Naive thymus-derived CD4-positive, alpha-beta T cell (primary cell): ENCODE data around the gene HMMR. TPM values are rescaled to one million over a fixed set of nuclear protein-coding genes. Genes with fewer than 3 reads are reported as not detected.

Experiments used
- ATAC-seq: fragments of 150-1000 bp; cut with Tn5 transposase; 2 replicates; pipeline ENCODE4 v1.10.0; 2021; ENCODE audit warnings: mild to moderate bottlenecking, moderate library complexity
- CTCF ChIA-PET: fragments of 350-600 bp; sonication (Branson Sonifier 250); formaldehyde crosslinking; loops from one replicate; lab custom pipeline; 2021; ENCODE audit warnings: antibody characterized with exemption; lab: Charles Lee
- POLR2A ChIA-PET: fragments of 350-600 bp; sonication (Branson Sonifier 250); formaldehyde crosslinking; loops from one replicate; lab custom pipeline; 2021; ENCODE audit warnings: antibody characterized with exemption, inconsistent platforms; lab: Charles Lee
- DNase-seq, 9 donors: peaks; one replicate each; pipeline versions ENCODE4 v3.0.0 to v3.0.0-alpha.2; 2020 to 2022; ENCODE audit warnings: mixed read lengths in 1 of 9
- H3K27ac ChIP-seq: one replicate; pipeline ENCODE4 v1.7.0; 2013; ENCODE audit warnings: mild to moderate bottlenecking, low read depth, low read length, moderate library complexity
- H3K27me3 ChIP-seq, 2 donors: one replicate each; pipeline ENCODE4 v1.7.0; 2013; ENCODE audit warnings: low read length in 2 of 2, mild to moderate bottlenecking in 2 of 2, moderate library complexity in 2 of 2; ENCODE audit not compliant: control insufficient read depth in 2 of 2, insufficient read depth in 2 of 2
- H3K36me3 ChIP-seq, 3 experiments: 1 replicate in 2 of 3; 2 replicates in 1 of 3; pipeline ENCODE4 v1.7.0; 2013; ENCODE audit warnings: low read length in 3 of 3, mild to moderate bottlenecking in 3 of 3, moderate library complexity in 1 of 3; ENCODE audit not compliant: insufficient read depth in 3 of 3, control insufficient read depth in 2 of 3
- H3K4me1 ChIP-seq, 2 donors: one replicate each; pipeline ENCODE4 v1.7.0; 2013; ENCODE audit warnings: low read length in 2 of 2, mild to moderate bottlenecking in 2 of 2, moderate library complexity in 1 of 2; ENCODE audit not compliant: control insufficient read depth in 2 of 2, insufficient read depth in 2 of 2
- H3K4me3 ChIP-seq: 2 replicates; pipeline ENCODE4 v1.7.0; 2013; ENCODE audit warnings: mild to moderate bottlenecking, low read length
- H3K9me3 ChIP-seq, 3 experiments: 1 replicate in 2 of 3; 2 replicates in 1 of 3; pipeline ENCODE4 v1.7.0; 2013; ENCODE audit warnings: low read length in 3 of 3; ENCODE audit not compliant: control insufficient read depth in 2 of 3
- H3K27ac Mint-ChIP-seq, 9 donors: one replicate each; pipeline ENCODE4 v1.8.0; 2020 to 2022; ENCODE audit warnings: mixed read lengths in 9 of 9, mild to moderate bottlenecking in 8 of 9, moderate library complexity in 5 of 9, inconsistent platforms in 2 of 9
- H3K27me3 Mint-ChIP-seq, 5 donors: one replicate each; pipeline ENCODE4 v1.8.0; 2021 to 2022; ENCODE audit warnings: mixed read lengths in 5 of 5, mild to moderate bottlenecking in 1 of 5
- H3K36me3 Mint-ChIP-seq, 5 donors: one replicate each; pipeline ENCODE4 v1.8.0; 2020 to 2022; ENCODE audit warnings: mixed read lengths in 5 of 5, mild to moderate bottlenecking in 3 of 5, inconsistent platforms in 1 of 5
- H3K4me1 Mint-ChIP-seq, 7 donors: one replicate each; pipeline ENCODE4 v1.8.0; 2020 to 2022; ENCODE audit warnings: mixed read lengths in 7 of 7, mild to moderate bottlenecking in 3 of 7, inconsistent platforms in 1 of 7
- H3K4me3 Mint-ChIP-seq, 10 donors: one replicate each; pipeline ENCODE4 v1.8.0; 2020 to 2022; ENCODE audit warnings: mild to moderate bottlenecking in 10 of 10, mixed read lengths in 10 of 10, moderate library complexity in 6 of 10, inconsistent platforms in 2 of 10
- H3K9me3 Mint-ChIP-seq, 11 donors: one replicate each; pipeline ENCODE4 v1.8.0; 2020 to 2022; ENCODE audit warnings: mixed read lengths in 11 of 11, mild to moderate bottlenecking in 4 of 11, inconsistent platforms in 1 of 11, moderate library complexity in 1 of 11
- intact Hi-C, 2 donors: fragments of 100-400 bp; cut with micrococcal nuclease; formaldehyde crosslinking; loops; one replicate each; pipeline ENCODE4 v1.15.1; 2023
- polyA plus RNA-seq, 2 donors: library from polyadenylated mRNA; unstranded; fragments of 300-500 nt; fragmentation: Illumina TruSeq; gene quantifications; one replicate each; pipeline ENCODE4 v1.2.3, GENCODE V29; 2021
- total RNA-seq, 6 experiments: library from RNA in 5 of 6; stranded (reverse) in 5 of 6; gene quantifications; 1 replicate in 5 of 6; 2 replicates in 1 of 6; pipeline ENCODE4 v1.2.3 and lab custom pipeline; 2021 to 2026

Gene HMMR
- total and polyA plus RNA-seq, 7 experiments from 2014 or later = 0.37 to 34.0 (median 0.55) TPM; not detected in 3

DNA sequence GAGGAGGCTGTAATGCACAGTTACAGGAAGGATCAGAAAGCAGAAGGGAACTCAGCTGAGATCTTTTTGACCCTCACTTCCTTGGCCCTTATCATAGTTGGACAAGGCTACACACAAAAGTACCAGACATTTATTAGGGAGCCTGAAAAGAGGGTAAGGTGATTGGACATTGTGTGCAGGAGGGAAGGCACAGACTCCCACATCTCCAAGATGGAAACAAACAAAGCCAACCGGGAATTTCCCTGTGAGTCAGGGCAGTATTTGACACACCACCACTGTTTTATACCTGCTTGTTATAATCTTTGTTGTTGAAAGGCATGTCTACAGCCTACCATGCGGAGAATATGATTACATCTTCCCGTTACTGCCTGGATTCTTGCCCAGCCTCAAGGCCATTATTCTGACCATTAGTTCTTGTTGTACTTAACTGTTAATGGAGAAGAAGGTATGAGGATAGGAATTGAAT, 26.0 kb upstream of the HMMR start:
- H3K27ac Mint-ChIP-seq = peak overlapping the region in 2 of 9 donors; percentile 61 to 72
- Histone ChIP-seq H3K27me3 (peaks cover 0 to 5% of the 10 kb centered on the region in 2 donors), H3K4me3 (no peak overlapping the region), H3K9me3 (no peaks in the 10 kb centered on the region), H3K36me3 (peaks cover 0 to 6% (median 0%) of the 10 kb centered on the region in 3 experiments), H3K27ac (no peak overlapping the region), H3K4me1 (peaks cover 14% of the 10 kb centered on the region in 2 donors)
- H3K36me3 Mint-ChIP-seq = peaks cover 0 to 8% (median 0%) of the 10 kb centered on the region in 5 donors
- H3K9me3 Mint-ChIP-seq = no peaks in the 10 kb centered on the region
- DNase-seq (no peak), ATAC-seq (no peak)
- CTCF ChIA-PET = no interaction called here
- H3K27me3 Mint-ChIP-seq = peaks cover 0 to 23% (median 4%) of the 10 kb centered on the region in 5 donors
- intact Hi-C loops = no loop called here
- POLR2A ChIA-PET = no interaction called here
- H3K4me1 Mint-ChIP-seq = peaks cover 13 to 32% (median 27%) of the 10 kb centered on the region in 7 donors
- H3K4me3 Mint-ChIP-seq = peak overlapping the region in 2 of 10 donors; percentile 27 to 61

DNA sequence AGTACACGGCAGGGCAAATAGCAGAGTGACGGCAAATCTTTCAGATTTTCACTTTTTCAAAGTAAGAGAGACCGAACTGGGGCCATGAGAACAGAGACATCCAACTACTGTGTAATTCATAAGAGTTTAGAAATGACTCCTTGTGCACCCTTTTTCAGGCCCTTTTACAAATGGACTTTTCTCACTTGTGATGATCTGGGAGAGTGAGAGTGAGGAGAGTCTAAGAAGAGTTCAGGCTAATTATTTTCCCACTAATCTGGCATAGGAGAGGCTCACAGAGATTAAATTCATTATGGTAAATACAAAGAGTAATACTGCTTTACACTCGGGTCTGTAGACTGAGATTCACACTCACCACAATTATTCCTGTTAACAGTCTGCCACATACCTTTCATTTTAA, 23.9 kb upstream of the HMMR start:
- ATAC-seq = no peak
- DNase-seq = no peak
- Mint-ChIP-seq H3K4me1 (peaks cover 20 to 51% (median 47%) of the 10 kb centered on the region in 7 donors), H3K36me3 (peaks cover 0 to 18% (median 0%) of the 10 kb centered on the region in 5 donors), H3K27me3 (peaks cover 0 to 22% (median 4%) of the 10 kb centered on the region in 5 donors), H3K4me3 (peak overlapping the region; percentile 86 to 97 (median 95)), H3K27ac (peak overlapping the region; percentile 79 to 99 (median 93)), H3K9me3 (no peaks in the 10 kb centered on the region)
- H3K27me3 ChIP-seq = peaks cover 0 to 5% of the 10 kb centered on the region in 2 donors
- peak overlapping the region; percentile 84 for H3K4me3 ChIP-seq
- POLR2A ChIA-PET = no interaction called here
- H3K36me3 ChIP-seq = peaks cover 0 to 6% (median 0%) of the 10 kb centered on the region in 3 experiments
- peaks cover 24 to 28% of the 10 kb centered on the region in 2 donors for H3K4me1 ChIP-seq
- H3K9me3 ChIP-seq = no peaks in the 10 kb centered on the region
- CTCF ChIA-PET = no interaction called here
- intact Hi-C loops = no loop called here
- H3K27ac ChIP-seq = peak overlapping the region; percentile 96

DNA sequence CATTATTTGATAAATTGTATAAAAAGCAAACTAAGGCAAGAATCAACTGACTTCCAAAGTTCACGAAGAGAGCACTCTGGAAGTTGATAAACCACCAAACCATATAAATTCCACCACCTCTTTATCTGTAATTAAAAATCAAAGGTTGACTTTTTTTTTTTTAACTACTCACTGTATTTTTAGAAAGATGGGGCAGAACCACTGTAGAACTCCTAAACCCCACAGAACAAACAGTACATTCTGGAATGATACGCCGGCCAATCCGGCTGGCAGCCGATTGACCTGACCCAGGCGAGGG, 23.5 kb upstream of the HMMR start:
- intact Hi-C loops = loop anchor here (1.0 kb wide), 3 partner anchors 23 to 68 kb away; partner anchors contain the start of genes HMMR (in 2 of the 2), MAT2B (in 2 of the 2) and NUDCD2 (in 2 of the 2)
- H3K27ac ChIP-seq = peak overlapping the region; percentile 96
- ChIA-PET POLR2A (interaction anchor here (0.6 to 6.2 kb wide), 8 partner anchors 12 to 71 kb away, joined by 3 to 108 read pairs (median 6); partner anchors contain the start of genes HMMR, MAT2B and NUDCD2), CTCF (interaction anchor here (0.7 kb wide), 1 partner anchor 23 kb away, joined by 3 read pairs; the partner anchor contains the start of genes HMMR and NUDCD2)
- Mint-ChIP-seq H3K27ac (peak overlapping the region; percentile 79 to 99 (median 93)), H3K9me3 (no peaks in the 10 kb centered on the region), H3K27me3 (peaks cover 0 to 18% (median 4%) of the 10 kb centered on the region in 5 donors), H3K4me1 (peaks cover 20 to 51% (median 47%) of the 10 kb centered on the region in 7 donors), H3K4me3 (peak overlapping the region; percentile 86 to 97 (median 95)), H3K36me3 (peaks cover 0 to 19% (median 1%) of the 10 kb centered on the region in 5 donors)
- peaks cover 24 to 28% of the 10 kb centered on the region in 2 donors for H3K4me1 ChIP-seq
- peaks cover 0 to 5% of the 10 kb centered on the region in 2 donors for H3K27me3 ChIP-seq
- peaks cover 0 to 8% (median 0%) of the 10 kb centered on the region in 3 experiments for H3K36me3 ChIP-seq
- no peak for ATAC-seq
- H3K4me3 ChIP-seq = peak overlapping the region; percentile 84
- no peaks in the 10 kb centered on the region for H3K9me3 ChIP-seq
- DNase-seq = no peak

DNA sequence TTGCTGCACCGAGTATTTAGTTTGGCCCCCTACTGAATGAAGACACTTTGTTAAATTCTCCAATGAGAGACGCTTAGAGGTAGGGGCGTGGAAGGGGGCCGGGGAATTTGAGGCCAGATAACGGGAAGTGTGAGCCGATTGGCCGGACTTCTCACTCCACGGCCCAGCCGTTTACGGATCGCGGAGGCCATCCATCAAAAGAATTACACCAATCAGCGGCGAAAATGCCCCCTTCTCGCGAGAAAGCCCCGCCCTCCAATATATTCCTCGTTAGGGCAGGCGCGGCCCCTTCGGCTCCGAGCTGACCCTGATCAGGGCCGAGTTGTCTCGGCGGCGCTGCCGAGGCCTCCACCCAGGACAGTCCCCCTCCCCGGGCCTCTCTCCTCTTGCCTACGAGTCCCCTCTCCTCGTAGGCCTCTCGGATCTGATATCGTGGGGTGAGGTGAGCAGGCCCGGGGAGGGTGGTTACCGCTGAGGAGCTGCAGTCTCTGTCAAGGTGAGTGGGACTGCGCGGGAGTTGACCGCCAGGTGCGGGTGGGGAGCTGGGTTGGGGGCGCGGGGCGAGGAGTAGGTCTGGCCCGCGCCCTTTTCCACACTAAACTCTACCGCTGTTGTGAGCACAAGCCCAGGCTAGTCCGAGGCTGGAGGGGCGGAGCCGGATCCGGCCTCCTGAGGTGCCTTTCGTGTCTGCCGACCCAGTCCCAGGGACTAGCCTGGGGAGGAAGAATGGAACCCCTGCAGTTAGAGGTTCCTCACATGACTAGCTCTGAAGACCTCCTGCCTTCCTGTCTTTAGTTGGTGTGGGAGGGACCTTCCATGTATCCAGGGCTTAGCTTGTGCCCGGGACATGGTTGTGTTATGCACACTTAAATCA, 22.9 kb upstream of the HMMR start, which contains the start of gene CCNG1:
Gene CCNG1, plus strand, starts transcription at position 287 of the 874 bp plus-strand sequence. CDS start 1,662 bp downstream, outside the sequence.
- POLR2A ChIA-PET = interaction anchor here (0.6 to 6.2 kb wide), 12 partner anchors 10 to 71 kb away, joined by 3 to 108 read pairs (median 6); partner anchors contain the start of genes HMMR, MAT2B and NUDCD2
- Histone ChIP-seq H3K4me3 (peak within 1 kb of the TSS; percentile 84), H3K4me1 (peaks cover 24 to 28% of the 10 kb centered on the region in 2 donors), H3K36me3 (peaks cover 0 to 14% (median 4%) of the 10 kb centered on the region in 3 experiments), H3K9me3 (no peaks in the 10 kb centered on the region), H3K27ac (peak within 1 kb of the TSS; percentile 96), H3K27me3 (peaks cover 0 to 5% of the 10 kb centered on the region in 2 donors)
- Mint-ChIP-seq H3K4me1 (peaks cover 20 to 55% (median 51%) of the 10 kb centered on the region in 7 donors), H3K4me3 (peak within 1 kb of the TSS; percentile 86 to 97 (median 95)), H3K9me3 (no peaks in the 10 kb centered on the region), H3K27ac (peak within 1 kb of the TSS; percentile 79 to 99 (median 93)), H3K36me3 (peaks cover 0 to 24% (median 7%) of the 10 kb centered on the region in 5 donors), H3K27me3 (peaks cover 0 to 13% (median 4%) of the 10 kb centered on the region in 5 donors)
- intact Hi-C loops = loop anchor here (1.0 kb wide), 3 partner anchors 23 to 68 kb away; partner anchors contain the start of genes HMMR (in 2 of the 2), MAT2B (in 2 of the 2) and NUDCD2 (in 2 of the 2)
- peak; percentile 68 to 87 (median 84) for DNase-seq
- CTCF ChIA-PET = interaction anchor here (0.7 to 2.1 kb wide), 4 partner anchors 20 to 65 kb away, joined by 3 to 7 read pairs (median 3); partner anchors contain the start of genes HMMR and NUDCD2
- ATAC-seq = peak; percentile 98

DNA sequence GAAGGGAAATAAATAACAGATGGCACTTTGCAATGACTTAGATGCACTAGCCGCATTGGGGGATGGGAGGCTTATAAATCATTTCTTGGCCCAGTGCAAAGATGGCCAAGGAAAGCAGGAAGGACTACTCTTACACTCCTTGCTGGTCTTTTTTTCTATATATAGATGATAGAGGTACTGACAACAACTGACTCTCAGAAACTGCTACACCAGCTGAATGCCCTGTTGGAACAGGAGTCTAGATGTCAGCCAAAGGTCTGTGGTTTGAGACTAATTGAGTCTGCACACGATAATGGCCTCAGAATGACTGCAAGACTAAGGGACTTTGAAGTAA, 21.4 kb upstream of the HMMR start:
- Mint-ChIP-seq H3K27me3 (peaks cover 0 to 6% (median 0%) of the 10 kb centered on the region in 5 donors), H3K4me3 (peak overlapping the region; percentile 86 to 97 (median 95)), H3K9me3 (no peaks in the 10 kb centered on the region), H3K27ac (peak overlapping the region; percentile 46 to 99 (median 79)), H3K4me1 (peaks cover 20 to 57% (median 53%) of the 10 kb centered on the region in 7 donors), H3K36me3 (peaks cover 0 to 26% (median 8%) of the 10 kb centered on the region in 5 donors)
- Histone ChIP-seq H3K27ac (no peak overlapping the region), H3K27me3 (peaks cover 0 to 1% of the 10 kb centered on the region in 2 donors), H3K9me3 (no peaks in the 10 kb centered on the region), H3K4me1 (peaks cover 24 to 28% of the 10 kb centered on the region in 2 donors), H3K36me3 (peaks cover 5 to 25% (median 6%) of the 10 kb centered on the region in 3 experiments), H3K4me3 (no peak overlapping the region)
- ChIA-PET POLR2A (interaction anchor here (0.7 to 6.2 kb wide), 2 partner anchors 21 to 82 kb away, joined by 4 to 108 read pairs; partner anchors contain the start of genes HMMR and NUDCD2), CTCF (interaction anchor here (2.1 kb wide), 1 partner anchor 19 kb away, joined by 7 read pairs; no protein-coding TSS in a partner anchor)
- intact Hi-C loops = no loop called here
- ATAC-seq = no peak
- no peak for DNase-seq

DNA sequence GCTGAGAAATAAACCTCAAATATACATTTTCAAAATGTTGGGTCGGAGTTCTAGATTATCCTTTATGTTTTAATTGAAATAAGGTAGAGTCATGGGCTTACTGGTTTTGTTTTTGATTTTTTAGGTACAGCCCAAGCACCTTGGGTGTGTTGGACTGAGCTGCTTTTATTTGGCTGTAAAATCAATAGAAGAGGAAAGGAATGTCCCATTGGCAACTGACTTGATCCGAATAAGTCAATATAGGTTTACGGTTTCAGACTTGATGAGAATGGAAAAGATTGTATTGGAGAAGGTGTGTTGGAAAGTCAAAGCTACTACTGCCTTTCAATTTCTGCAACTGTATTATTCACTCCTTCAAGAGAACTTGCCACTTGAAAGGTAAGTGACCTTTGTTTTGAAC, 19.5 kb upstream of the HMMR start:
- Histone ChIP-seq H3K27ac (no peak overlapping the region), H3K27me3 (no peaks in the 10 kb centered on the region), H3K4me3 (no peak overlapping the region), H3K36me3 (peaks cover 6 to 38% (median 9%) of the 10 kb centered on the region in 3 experiments), H3K9me3 (no peaks in the 10 kb centered on the region), H3K4me1 (peaks cover 24 to 28% of the 10 kb centered on the region in 2 donors)
- Mint-ChIP-seq H3K4me3 (peak overlapping the region in 1 of 10 donors; percentile 15), H3K27me3 (no peaks in the 10 kb centered on the region), H3K36me3 (peaks cover 0 to 29% (median 8%) of the 10 kb centered on the region in 5 donors), H3K27ac (peak overlapping the region in 6 of 9 donors; percentile 13 to 91 (median 65)), H3K9me3 (no peaks in the 10 kb centered on the region), H3K4me1 (peaks cover 20 to 56% (median 51%) of the 10 kb centered on the region in 7 donors)
- CTCF ChIA-PET = interaction anchor here (0.5 to 2.0 kb wide), 5 partner anchors 13 to 62 kb away, joined by 3 to 5 read pairs (median 4); partner anchors contain the start of gene NUDCD2
- ATAC-seq (no peak), DNase-seq (no peak)
- intact Hi-C loops = no loop called here
- POLR2A ChIA-PET = interaction anchor here (0.9 to 6.2 kb wide), 4 partner anchors 14 to 65 kb away, joined by 3 to 108 read pairs (median 5); partner anchors contain the start of genes HMMR, MAT2B and NUDCD2
